SK-N-SH (cell line): ENCODE results near the gene HDGFL2. TPM values are rescaled to one million over a fixed set of nuclear protein-coding genes. Genes with fewer than 3 reads are reported as not detected.
A peak's percentile ranks its signal among the peaks of the same experiment; 100 is the strongest.

Source experiments
- CTCF ChIA-PET: fragments of 300-600, 350-600 bp; formaldehyde crosslinking; extraction: SDS; loops from one replicate; lab custom pipeline; 2021; lab: Yijun Ruan, JAX
- POLR2A ChIA-PET: fragments of 350-600 bp; sonication (Branson Sonifier 250); formaldehyde crosslinking; extraction: SDS; loops from one replicate; lab custom pipeline; 2020; ENCODE audit warnings: antibody characterized with exemption, inconsistent platforms; lab: Yijun Ruan, JAX
- DNase-seq: peaks from one replicate; pipeline ENCODE4 v3.0.0; 2012
- H2AFZ ChIP-seq: fragments of 200-600 bp; sonication (generic); 2 replicates; pipeline ENCODE4 v1.8.1; 2016; ENCODE audit warnings: antibody characterized with exemption, mild to moderate bottlenecking, low read depth
- H3F3A ChIP-seq: fragments of 200-600 bp; sonication (generic); replicated peaks from 2 replicates; pipeline ENCODE3; 2016; ENCODE audit warnings: antibody characterized with exemption, mild to moderate bottlenecking; ENCODE audit not compliant: insufficient read depth
- H3K27ac ChIP-seq, 2 experiments: fragments of 200-500 bp in 1 of 2; fragments of 200-600 bp in 1 of 2; sonication (Bioruptor generic) in 1 of 2; sonication (generic), shearing (Covaris generic) in 1 of 2; 2 replicates each; pipeline versions ENCODE4 v1.5.1 to v1.6.1; 2014 to 2016; ENCODE audit warnings: low read depth in 2 of 2, inconsistent platforms in 1 of 2, low read length in 1 of 2, mild to moderate bottlenecking in 1 of 2, mixed read lengths in 1 of 2
- H3K27me3 ChIP-seq: fragments of 200-600 bp; sonication (generic), shearing (Covaris generic); 2 replicates; pipeline ENCODE4 v1.6.1; 2016; ENCODE audit warnings: mixed run types; ENCODE audit not compliant: insufficient read depth
- H3K36me3 ChIP-seq, 2 experiments: fragments of 200-500 bp in 1 of 2; fragments of 200-600 bp in 1 of 2; sonication (Bioruptor generic) in 1 of 2; sonication (generic) in 1 of 2; replicated peaks in 1 of 2; 2 replicates each; pipeline versions ENCODE3 to v1.5.1; 2014 to 2016; ENCODE audit warnings: low read length in 1 of 2, mild to moderate bottlenecking in 1 of 2; ENCODE audit not compliant: insufficient read depth in 2 of 2, control insufficient read depth in 1 of 2
- H3K4me1 ChIP-seq, 2 experiments: fragments of 200-500 bp in 1 of 2; fragments of 200-600 bp in 1 of 2; sonication (Bioruptor generic) in 1 of 2; sonication (generic), shearing (Covaris generic) in 1 of 2; 2 replicates each; pipeline versions ENCODE4 v1.5.1 to v1.6.1; 2014 to 2016; ENCODE audit warnings: low read depth in 1 of 2, low read length in 1 of 2, mixed run types in 1 of 2; ENCODE audit not compliant: insufficient read depth in 2 of 2, control insufficient read depth in 1 of 2
- H3K4me2 ChIP-seq: fragments of 200-600 bp; sonication (generic), shearing (Covaris generic); 2 replicates; pipeline ENCODE4 v1.6.1; 2017; ENCODE audit warnings: mixed run types
- H3K4me3 ChIP-seq, 2 experiments: fragments of 200-500 bp in 1 of 2; fragments of 200-600 bp in 1 of 2; sonication (Bioruptor generic) in 1 of 2; sonication (generic), shearing (Covaris generic) in 1 of 2; 2 replicates each; pipeline versions ENCODE4 v1.5.1 to v1.8.1; 2014 to 2016; ENCODE audit warnings: low read depth in 2 of 2, inconsistent platforms in 1 of 2, low read length in 1 of 2, mild to moderate bottlenecking in 1 of 2, mixed read lengths in 1 of 2, moderate library complexity in 1 of 2
- H3K79me2 ChIP-seq: fragments of 200-600 bp; sonication (generic); 2 replicates; pipeline ENCODE4 v1.8.1; 2017; ENCODE audit warnings: mild to moderate bottlenecking; ENCODE audit not compliant: insufficient read depth
- H3K9ac ChIP-seq: fragments of 200-600 bp; sonication (generic); 2 replicates; pipeline ENCODE4 v1.6.1; 2017; ENCODE audit warnings: mixed run types
- H3K9me2 ChIP-seq: fragments of 200-600 bp; sonication (generic); 2 replicates; pipeline ENCODE4 v1.6.1; 2017; ENCODE audit warnings: mixed run types
- H3K9me3 ChIP-seq: fragments of 200-600 bp; sonication (generic); 2 replicates; pipeline ENCODE4 v1.6.1; 2017; ENCODE audit warnings: mixed run types, mild to moderate bottlenecking, moderate library complexity
- H4K20me1 ChIP-seq: fragments of 200-600 bp; sonication (generic); 2 replicates; pipeline ENCODE4 v1.6.1; 2017; ENCODE audit warnings: mild to moderate bottlenecking, mixed run types; ENCODE audit not compliant: insufficient read depth
- CTCF ChIP-seq: fragments of 200-600 bp; sonication (generic); IDR thresholded peaks from 2 replicates; pipeline ENCODE4 v1.6.1; 2017; ENCODE audit warnings: antibody characterized with exemption, mild to moderate bottlenecking, moderate library complexity
- ELF1 ChIP-seq: IDR thresholded peaks from 2 replicates; pipeline ENCODE4 v1.4.0; 2012
- EP300 ChIP-seq, 2 experiments: IDR thresholded peaks; 2 replicates each; pipeline versions ENCODE4 v1.4.0 to v1.6.1; 2012; ENCODE audit warnings: borderline replicate concordance in 1 of 2, low read depth in 1 of 2, low read length in 1 of 2
- FOXJ3 ChIP-seq: sonication (generic); formaldehyde crosslinking; IDR thresholded peaks from 2 replicates; pipeline ENCODE4 v1.5.1; 2020; ENCODE audit warnings: mild to moderate bottlenecking, missing genetic modification reagents
- FOXM1 ChIP-seq: IDR thresholded peaks from 2 replicates; pipeline ENCODE4 v1.4.0; 2012; ENCODE audit warnings: low read depth, mild to moderate bottlenecking
- GABPA ChIP-seq: IDR thresholded peaks from 2 replicates; pipeline ENCODE4 v1.4.0; 2012; ENCODE audit warnings: low read depth, mild to moderate bottlenecking
- GATA2 ChIP-seq: sonication (generic); formaldehyde crosslinking; IDR thresholded peaks from 2 replicates; pipeline ENCODE4 v1.5.0; 2020; ENCODE audit warnings: mild to moderate bottlenecking, missing genetic modification reagents
- JUND ChIP-seq: IDR thresholded peaks from 2 replicates; pipeline ENCODE4 v1.4.0; 2012
- MAX ChIP-seq: IDR thresholded peaks from 2 replicates; pipeline ENCODE4 v1.4.0; 2012; ENCODE audit warnings: low read depth
- MEF2A ChIP-seq: IDR thresholded peaks from 2 replicates; pipeline ENCODE4 v1.4.0; 2012; ENCODE audit warnings: low read depth, borderline replicate concordance
- MXI1 ChIP-seq: IDR thresholded peaks from 2 replicates; pipeline ENCODE4 v1.6.1; 2012; ENCODE audit warnings: mild to moderate bottlenecking, low read depth, low read length, improper control_type of control experiment
- NRF1 ChIP-seq: IDR thresholded peaks from 2 replicates; pipeline ENCODE4 v1.6.1; 2012; ENCODE audit warnings: low read depth, mild to moderate bottlenecking, low read length
- POLR2AphosphoS5 ChIP-seq: IDR thresholded peaks from 2 replicates; pipeline ENCODE4 v1.6.1; 2012; ENCODE audit warnings: low read depth, low read length
- RAD21 ChIP-seq: IDR thresholded peaks from 2 replicates; pipeline ENCODE4 v1.6.1; 2012; ENCODE audit warnings: mild to moderate bottlenecking, low read length
- REST ChIP-seq: IDR thresholded peaks from 2 replicates; pipeline ENCODE4 v1.6.1; 2012; ENCODE audit warnings: mild to moderate bottlenecking, low read depth, low read length, moderate library complexity
- RFX5 ChIP-seq: IDR thresholded peaks from 2 replicates; pipeline ENCODE4 v1.6.1; 2012; ENCODE audit warnings: mild to moderate bottlenecking, improper control_type of control experiment, low read length
- RXRA ChIP-seq: IDR thresholded peaks from 2 replicates; pipeline ENCODE4 v1.4.0; 2012; ENCODE audit warnings: low read depth, mild to moderate bottlenecking, borderline replicate concordance
- SIN3A ChIP-seq: IDR thresholded peaks from 2 replicates; pipeline ENCODE4 v1.6.1; 2012; ENCODE audit warnings: low read depth, mild to moderate bottlenecking, low read length, moderate library complexity, borderline replicate concordance
- SMC3 ChIP-seq: IDR thresholded peaks from 2 replicates; pipeline ENCODE4 v1.6.1; 2012; ENCODE audit warnings: low read depth, low read length, improper control_type of control experiment
- TAF1 ChIP-seq: IDR thresholded peaks from 2 replicates; pipeline ENCODE4 v1.6.1; 2012; ENCODE audit warnings: low read depth, mild to moderate bottlenecking, low read length, moderate library complexity, borderline replicate concordance
- TEAD4 ChIP-seq: IDR thresholded peaks from 2 replicates; pipeline ENCODE4 v1.4.0; 2012; ENCODE audit warnings: mild to moderate bottlenecking, borderline replicate concordance; ENCODE audit not compliant: insufficient read depth
- USF1 ChIP-seq: IDR thresholded peaks from 2 replicates; pipeline ENCODE4 v1.4.0; 2012; ENCODE audit warnings: low read depth, borderline replicate concordance
- WGBS: methylation state at CpG from one replicate; pipeline ENCODE4 v1.1.6; 2017; ENCODE audit warnings: low lambda C conversion rate; 5-methylcytosine and 5-hydroxymethylcytosine counted together
- polyA plus RNA-seq, 3 experiments: library from polyadenylated mRNA; depleted of rRNA; stranded (reverse); fragments of >200 nt; gene quantifications; 2 replicates each; pipeline ENCODE4 v1.2.3, GENCODE V29; 2012
- TF ChIP-seq, protein P1 (sequence below): IDR thresholded peaks from 2 replicates; pipeline ENCODE4; 2012
- TF ChIP-seq, protein P2 (sequence below): fragments of 150-350 bp; IDR thresholded peaks from 2 replicates; pipeline ENCODE4 v1.6.1; 2016; ENCODE audit warnings: mild to moderate bottlenecking, low read depth, low read length

HDGFL2 gene
- polyA plus RNA-seq, 1 of the 3 experiments (the other 2 are of a cell fraction): 77.8 TPM

GRCh38 chr19:4457654-4458395, 14.3 kb upstream of the HDGFL2 start, which contains the start of gene UBXN6:
UBXN6 (minus strand) TSS chr19:4457794; CDS start chr19:4457697, 97 bp downstream.
- Histone ChIP-seq H3K4me2 (peak within 1 kb of the TSS; percentile 100), H3K9me3 (no peaks in the 10 kb centered on the region), H3K4me3 (peak within 1 kb of the TSS; percentile 58 to 87), H4K20me1 (peaks cover 20% of the 10 kb centered on the region; the same call in 1 of the 2 replicates), H3K27me3 (no peaks in the 10 kb centered on the region), H3K36me3 (peaks cover 8 to 13% of the 10 kb centered on the region in 2 experiments), H2AFZ (peak within 1 kb of the TSS; percentile 92), H3K9me2 (no peaks in the 10 kb centered on the region), H3K79me2 (peaks cover 32% of the 10 kb centered on the region), H3K27ac (peak within 1 kb of the TSS; percentile 83 to 89), H3K4me1 (peaks cover 6 to 13% of the 10 kb centered on the region in 2 experiments; a peak in 2 of 4 replicates), H3K9ac (peak within 1 kb of the TSS; percentile 88), H3F3A (peaks cover 3% of the 10 kb centered on the region)
- 10% methylated on average over 50 of the region's 52 CpGs for WGBS
- POLR2A ChIA-PET: interaction anchor here (1.4 kb wide), 1 partner anchor 17 kb away, joined by 7 read pairs; no protein-coding TSS in a partner anchor
- peak; percentile 92 for DNase-seq
- CTCF ChIA-PET: interaction anchor here (0.6 to 1.1 kb wide), 2 partner anchors 56 to 99 kb away, joined by 3 read pairs; partner anchors contain the start of gene CHAF1A
- TF ChIP-seq SIN3A: peak; percentile 85
- TF ChIP-seq RXRA: no peak
- TF ChIP-seq CTCF: no peak
- no peak for TF ChIP-seq RAD21
- peak; percentile 95 for TF ChIP-seq MAX
- TF ChIP-seq TAF1: peak; percentile 69
- peak; percentile 45 for TF ChIP-seq REST
- TF ChIP-seq, protein P1, sequence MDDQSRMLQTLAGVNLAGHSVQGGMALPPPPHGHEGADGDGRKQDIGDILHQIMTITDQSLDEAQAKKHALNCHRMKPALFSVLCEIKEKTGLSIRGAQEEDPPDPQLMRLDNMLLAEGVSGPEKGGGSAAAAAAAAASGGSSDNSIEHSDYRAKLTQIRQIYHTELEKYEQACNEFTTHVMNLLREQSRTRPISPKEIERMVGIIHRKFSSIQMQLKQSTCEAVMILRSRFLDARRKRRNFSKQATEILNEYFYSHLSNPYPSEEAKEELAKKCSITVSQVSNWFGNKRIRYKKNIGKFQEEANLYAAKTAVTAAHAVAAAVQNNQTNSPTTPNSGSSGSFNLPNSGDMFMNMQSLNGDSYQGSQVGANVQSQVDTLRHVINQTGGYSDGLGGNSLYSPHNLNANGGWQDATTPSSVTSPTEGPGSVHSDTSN: 0 out of 2 replicates have a peak, but pooled peaks have one; percentile 6
- TF ChIP-seq POLR2AphosphoS5: peak; percentile 44
- TF ChIP-seq MEF2A: no peak
- no peak for TF ChIP-seq JUND
- TF ChIP-seq RFX5: no peak
- peak; percentile 94 for TF ChIP-seq ELF1
- TF ChIP-seq USF1: peak; percentile 96
- no peak for TF ChIP-seq NRF1
- TF ChIP-seq FOXJ3 (CRISPR knock-in tag): peak; percentile 48; the same call in 1 of the 2 replicates
- TF ChIP-seq MXI1: peak; percentile 83
- TF ChIP-seq SMC3: no peak
- TF ChIP-seq EP300 (IDR thresholded peaks at IDR 0.05; ENCODE audit: borderline replicate concordance in 1 of 2, low read depth in 1 of 2, low read length in 1 of 2): peak in 1 of 2 experiments; percentile 29; a peak in 1 of 4 replicates
- TF ChIP-seq TEAD4: no peak
- peak; percentile 86 for TF ChIP-seq GABPA
- TF ChIP-seq, protein P2, sequence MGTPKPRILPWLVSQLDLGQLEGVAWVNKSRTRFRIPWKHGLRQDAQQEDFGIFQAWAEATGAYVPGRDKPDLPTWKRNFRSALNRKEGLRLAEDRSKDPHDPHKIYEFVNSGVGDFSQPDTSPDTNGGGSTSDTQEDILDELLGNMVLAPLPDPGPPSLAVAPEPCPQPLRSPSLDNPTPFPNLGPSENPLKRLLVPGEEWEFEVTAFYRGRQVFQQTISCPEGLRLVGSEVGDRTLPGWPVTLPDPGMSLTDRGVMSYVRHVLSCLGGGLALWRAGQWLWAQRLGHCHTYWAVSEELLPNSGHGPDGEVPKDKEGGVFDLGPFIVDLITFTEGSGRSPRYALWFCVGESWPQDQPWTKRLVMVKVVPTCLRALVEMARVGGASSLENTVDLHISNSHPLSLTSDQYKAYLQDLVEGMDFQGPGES: no peak
- TF ChIP-seq GATA2 (CRISPR knock-in tag): no peak
- no peak for TF ChIP-seq FOXM1
